NCI-H774 (cell line): Measurements from ENCODE around the gene CUX1.
"Not testable (repeated sequence)": the region's sequence is repeated elsewhere in the genome, so short reads cannot be mapped to it uniquely, and the experiment has no call there.

Experiments used
- DNase-seq: peaks from one replicate; lab custom pipeline; 2025; lab: John Stamatoyannopoulos, UW

CUX1 gene

GRCh38 chr7:102008535-102009262 is 191.3 kb downstream of the CUX1 start:
- DNase-seq: no peak

GRCh38 chr7:102009628-102010027 is 192.2 kb downstream of the CUX1 start:
- no peak for DNase-seq

- DNase-seq: not testable (repeated sequence)
These were observed 194.8 kb downstream of the CUX1 start for GRCh38 chr7:102012112-102012830.

GRCh38 chr7:102012941-102013461 is 195.6 kb downstream of the CUX1 start:
- no peak for DNase-seq

- no peak for DNase-seq
These were observed 201.4 kb downstream of the CUX1 start for GRCh38 chr7:102018876-102019275.

- DNase-seq: no peak
These were observed 202.0 kb downstream of the CUX1 start for GRCh38 chr7:102019461-102019860.

- no peak for DNase-seq
These were observed 204.6 kb downstream of the CUX1 start for GRCh38 chr7:102021841-102022618.

- no peak for DNase-seq
These were observed 206.8 kb downstream of the CUX1 start for GRCh38 chr7:102024005-102024768.

GRCh38 chr7:102024769-102025391 is 207.5 kb downstream of the CUX1 start:
- no peak for DNase-seq

GRCh38 chr7:102025777-102026176 is 208.4 kb downstream of the CUX1 start:
- not testable (repeated sequence) for DNase-seq

GRCh38 chr7:102028206-102028826 is 210.9 kb downstream of the CUX1 start:
- no peak for DNase-seq

GRCh38 chr7:102029616-102030015 is 212.2 kb downstream of the CUX1 start:
- no peak for DNase-seq

GRCh38 chr7:102030696-102031095 is 213.3 kb downstream of the CUX1 start:
- DNase-seq: no peak

- no peak for DNase-seq
These were observed 219.5 kb downstream of the CUX1 start for GRCh38 chr7:102036958-102037357.

- no peak for DNase-seq
These were observed 222.3 kb downstream of the CUX1 start for GRCh38 chr7:102039706-102040105.

- DNase-seq: no peak
These were observed 223.1 kb downstream of the CUX1 start for GRCh38 chr7:102040569-102040968.

- DNase-seq: no peak
These were observed 224.7 kb downstream of the CUX1 start for GRCh38 chr7:102042016-102042656.

- DNase-seq: not testable (repeated sequence)
These were observed 225.4 kb downstream of the CUX1 start for GRCh38 chr7:102042796-102043195.

GRCh38 chr7:102044641-102044983 is 227.2 kb downstream of the CUX1 start:
- DNase-seq: no peak

- peak; percentile 34 for DNase-seq
These were observed 227.7 kb downstream of the CUX1 start for GRCh38 chr7:102044984-102045673.
